ENCODE data around the gene PTGR1.
"Not testable (repeated sequence)": the region's sequence is repeated elsewhere in the genome, so short reads cannot be mapped to it uniquely, and the experiment has no call there.

The PTGR1 gene

DNA sequence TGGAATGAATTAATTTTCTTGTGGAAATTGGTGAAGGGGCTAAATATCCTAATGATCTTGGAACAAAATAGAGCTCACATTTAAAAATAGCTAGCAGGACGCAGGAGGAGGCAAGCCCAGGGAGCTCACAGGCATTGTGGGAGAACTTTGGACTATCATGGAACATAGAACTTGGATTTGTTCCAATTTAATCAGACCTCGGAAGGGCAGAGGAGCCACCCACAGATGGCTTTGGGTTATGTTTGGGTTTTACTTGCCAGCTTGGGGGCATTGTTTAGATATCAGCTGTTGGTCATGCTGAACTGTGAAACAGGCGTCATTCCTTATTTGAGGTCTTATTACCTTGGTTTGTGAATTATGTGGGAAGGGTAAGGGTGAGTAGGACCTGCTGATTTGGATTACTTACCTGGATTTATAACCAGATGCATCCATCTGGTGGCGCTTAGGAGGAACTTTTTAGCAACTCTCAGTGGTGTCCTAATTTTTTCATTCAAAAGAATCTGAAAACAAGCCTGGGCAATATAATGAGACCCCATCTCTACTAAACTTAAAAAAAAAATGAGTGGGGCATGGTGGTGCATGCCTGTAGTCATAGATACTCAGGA lies 14.1 kb upstream of the PTGR1 start:
- no peak for DNase-seq (ENCODE audit: low read depth)

GRCh38 chr9:111610845-111611244 lies 11.4 kb upstream of the PTGR1 start:
- no peak for DNase-seq (ENCODE audit: low read depth)

DNA sequence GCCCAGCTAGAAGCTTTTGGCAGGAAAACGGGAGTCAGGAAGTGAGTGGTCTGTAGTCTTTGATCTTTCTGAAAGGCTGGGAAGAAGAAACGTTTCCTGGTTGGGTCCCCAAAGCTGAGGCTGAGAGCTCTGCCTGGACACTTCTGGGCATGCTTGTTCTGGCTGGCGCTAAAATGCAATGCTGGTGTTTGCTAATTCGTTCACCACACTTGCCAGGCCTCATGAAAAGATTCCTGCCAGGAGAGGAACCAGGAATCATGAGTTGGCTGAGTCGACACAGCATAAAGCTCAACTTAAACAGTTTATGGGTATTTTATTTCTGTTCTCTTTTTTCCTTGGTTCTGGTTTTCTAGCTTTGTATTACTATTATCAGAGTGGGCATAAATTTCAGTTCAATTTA lies 10.7 kb upstream of the PTGR1 start:
- no peak for DNase-seq (ENCODE audit: low read depth)

DNA sequence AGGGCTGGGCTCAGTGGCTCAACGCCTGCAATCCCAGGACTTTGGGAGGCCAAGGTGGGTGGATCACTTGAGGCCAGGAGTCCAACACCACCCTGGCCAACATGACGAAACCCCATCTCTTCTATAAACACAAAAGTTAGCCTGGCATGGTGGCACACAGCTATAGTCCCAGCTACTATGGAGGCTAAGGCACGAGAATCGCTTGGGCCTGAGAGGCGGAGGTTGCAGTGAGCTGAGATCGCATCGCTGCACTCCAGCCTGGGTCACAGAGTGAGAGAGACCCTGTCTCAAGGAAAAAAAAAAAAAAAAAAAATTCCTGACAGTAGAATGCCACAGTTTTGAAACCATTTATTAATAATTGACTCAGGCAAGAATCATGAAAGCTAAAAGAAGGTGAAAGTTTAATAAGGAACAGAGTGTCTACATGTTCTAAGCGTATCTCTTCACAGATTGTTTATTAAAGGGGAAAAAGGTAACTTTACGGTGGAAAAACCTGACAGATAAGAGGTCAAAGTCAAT lies 5.7 kb upstream of the PTGR1 start:
- DNase-seq (ENCODE audit: low read depth), result no peak

DNA sequence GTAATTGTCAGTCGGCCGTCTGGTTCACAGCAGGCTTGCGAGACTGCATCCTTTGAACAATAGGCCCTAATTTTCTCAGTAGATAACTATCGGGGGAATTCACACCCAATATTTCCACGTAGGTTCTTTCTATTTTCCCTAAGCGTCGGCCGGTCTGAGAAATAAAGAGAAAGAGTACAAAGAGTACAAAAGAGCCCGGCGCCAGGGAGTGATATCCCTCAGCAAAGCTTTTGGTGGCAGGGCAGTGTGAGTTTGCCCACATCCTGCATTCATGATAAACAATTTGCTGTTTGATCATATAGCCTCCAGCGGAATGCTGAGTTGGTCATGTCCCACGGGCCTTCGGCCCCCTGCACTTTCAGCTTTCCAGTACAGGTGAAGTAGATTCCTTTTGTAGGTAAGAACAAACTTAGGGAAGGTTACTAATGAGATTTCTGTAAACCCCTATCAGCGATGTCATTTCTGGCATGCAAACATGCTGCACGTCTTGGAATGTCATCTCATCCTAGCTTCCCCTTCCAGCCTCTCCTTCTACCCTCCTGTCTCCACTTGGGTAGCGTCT lies 4.7 kb upstream of the PTGR1 start:
- no peak for DNase-seq (ENCODE audit: low read depth)

GRCh38 chr9:111603041-111603440 lies 3.6 kb upstream of the PTGR1 start:
- DNase-seq (ENCODE audit: low read depth), result no peak

- DNase-seq (ENCODE audit: low read depth), result no peak
Measured at GRCh38 chr9:111601237-111602018, 2.0 kb upstream of the PTGR1 start.

DNA sequence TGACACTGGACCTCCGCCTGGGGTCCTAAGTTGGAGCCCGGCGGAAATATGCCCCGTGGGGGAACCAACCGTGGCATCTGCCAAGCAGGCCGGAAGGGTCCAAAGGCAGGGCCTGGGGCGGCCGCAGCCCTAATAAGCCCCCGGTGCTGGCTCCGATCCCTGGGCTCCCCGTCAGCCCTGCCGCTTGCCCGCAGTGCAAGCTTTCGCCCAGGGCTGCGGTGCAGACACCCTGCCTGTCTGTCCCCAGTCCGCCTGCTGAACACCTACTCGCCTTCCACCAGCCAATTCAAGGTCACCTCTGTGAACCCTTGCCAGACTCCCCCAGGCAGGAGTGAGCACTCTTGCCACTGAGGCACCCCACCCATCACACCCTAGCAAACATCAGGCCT lies 502 bp upstream of the PTGR1 start:
- DNase-seq (ENCODE audit: low read depth), result no peak

GRCh38 chr9:111598733-111599091 lies 735 bp downstream of the PTGR1 start:
- no peak for DNase-seq (ENCODE audit: low read depth)

DNA sequence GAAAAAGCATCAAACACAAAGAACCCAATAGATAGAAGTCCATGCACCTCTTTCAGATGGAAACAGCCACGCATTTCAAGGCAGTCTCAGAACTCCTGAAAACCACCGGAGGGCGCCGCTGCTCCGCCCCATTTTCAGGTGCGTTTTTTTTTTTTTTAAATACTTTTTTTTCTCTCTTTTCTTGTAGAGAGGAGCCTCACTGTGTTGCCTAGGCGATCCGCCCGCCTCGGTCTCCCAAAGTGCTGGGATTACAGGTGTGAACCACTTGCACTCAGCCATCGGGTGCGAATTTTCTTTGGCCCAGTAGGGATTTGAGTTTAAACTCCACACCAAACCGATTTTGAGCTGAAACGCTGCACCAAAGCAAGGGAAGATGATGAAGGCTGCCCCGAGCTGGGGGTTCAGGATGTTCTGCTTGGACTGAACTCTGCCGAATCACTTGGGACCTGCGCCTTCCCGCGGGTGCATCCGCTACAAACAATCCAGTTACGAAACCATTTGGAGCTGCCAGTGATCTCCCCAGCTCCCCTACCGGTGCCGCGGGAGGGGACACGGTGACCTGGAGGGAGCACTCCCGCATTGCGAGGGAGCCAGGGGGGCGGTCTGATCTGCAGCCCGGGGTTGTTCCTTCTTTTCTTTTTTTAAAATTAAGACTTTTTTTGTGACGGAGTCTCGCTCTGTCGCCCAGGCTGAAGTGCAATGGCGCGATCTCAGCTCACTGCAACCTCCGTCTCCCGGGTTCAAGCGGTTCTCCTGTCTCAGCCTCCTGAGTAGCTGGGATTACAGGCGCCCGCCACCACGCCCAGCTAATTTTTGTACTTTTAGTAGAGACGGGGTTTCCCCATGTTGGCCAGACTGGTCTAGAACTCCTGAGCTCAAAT lies 1.4 kb downstream of the PTGR1 start:
- peak; percentile 19 for DNase-seq (ENCODE audit: low read depth)

DNA sequence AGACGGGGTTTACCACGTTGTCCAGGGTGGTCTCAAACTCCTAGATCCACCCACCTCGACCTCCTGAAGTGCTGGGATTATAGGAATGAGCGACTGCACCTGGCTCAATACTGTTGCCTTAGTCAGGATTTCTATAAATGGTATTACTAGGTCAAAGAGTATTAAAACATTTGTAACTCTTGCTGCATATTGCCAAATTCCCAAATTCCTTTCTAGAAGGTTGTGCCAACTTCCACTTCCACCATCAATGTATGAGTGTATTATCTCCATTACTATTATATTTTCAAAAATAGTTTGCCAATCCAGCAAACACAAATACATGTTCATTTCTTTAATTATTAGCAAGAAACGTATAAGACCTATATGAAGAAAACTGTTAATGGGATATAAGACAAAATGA lies 10.6 kb downstream of the PTGR1 start:
- no peak for DNase-seq (ENCODE audit: low read depth)

DNA sequence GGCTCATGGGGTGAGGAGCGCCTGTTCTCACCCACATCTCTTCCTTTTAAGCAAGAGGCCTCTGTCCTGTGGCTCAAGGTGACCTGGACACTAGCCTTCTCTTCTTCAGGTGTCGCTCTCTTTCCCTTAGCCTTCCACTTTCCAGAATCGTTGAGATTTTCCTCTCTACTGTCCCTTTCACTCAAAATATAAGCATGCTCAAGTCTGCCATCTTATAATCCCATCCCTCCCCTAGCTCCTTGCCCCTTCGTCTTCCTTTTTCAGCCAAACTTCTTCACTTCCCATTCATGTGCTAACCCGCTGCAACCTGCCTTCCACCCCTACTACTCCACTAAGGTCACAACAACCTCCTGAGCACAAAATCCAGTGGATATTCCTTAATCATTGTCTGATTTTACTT lies 13.1 kb downstream of the PTGR1 start:
- DNase-seq (ENCODE audit: low read depth), result no peak

DNA sequence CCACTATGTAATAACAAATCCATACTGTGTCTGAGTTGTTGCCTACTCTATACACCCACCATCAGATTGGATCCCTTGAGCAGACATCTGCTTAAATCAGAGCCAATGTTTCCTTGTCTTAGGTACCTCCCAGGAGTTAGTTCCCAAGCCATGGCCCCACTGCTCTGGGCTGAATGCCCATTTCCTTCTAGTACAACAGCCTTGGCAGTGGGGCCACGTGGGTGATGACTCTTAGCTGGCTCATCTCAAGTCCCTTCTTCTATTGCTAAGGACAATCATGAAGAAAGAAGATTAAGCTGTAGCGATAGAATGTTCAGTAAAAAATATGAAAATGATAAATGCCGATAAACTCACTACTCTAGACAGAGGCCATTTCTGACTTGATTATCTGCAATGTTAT lies 16.6 kb downstream of the PTGR1 start:
- DNase-seq (ENCODE audit: low read depth), result no peak

DNA sequence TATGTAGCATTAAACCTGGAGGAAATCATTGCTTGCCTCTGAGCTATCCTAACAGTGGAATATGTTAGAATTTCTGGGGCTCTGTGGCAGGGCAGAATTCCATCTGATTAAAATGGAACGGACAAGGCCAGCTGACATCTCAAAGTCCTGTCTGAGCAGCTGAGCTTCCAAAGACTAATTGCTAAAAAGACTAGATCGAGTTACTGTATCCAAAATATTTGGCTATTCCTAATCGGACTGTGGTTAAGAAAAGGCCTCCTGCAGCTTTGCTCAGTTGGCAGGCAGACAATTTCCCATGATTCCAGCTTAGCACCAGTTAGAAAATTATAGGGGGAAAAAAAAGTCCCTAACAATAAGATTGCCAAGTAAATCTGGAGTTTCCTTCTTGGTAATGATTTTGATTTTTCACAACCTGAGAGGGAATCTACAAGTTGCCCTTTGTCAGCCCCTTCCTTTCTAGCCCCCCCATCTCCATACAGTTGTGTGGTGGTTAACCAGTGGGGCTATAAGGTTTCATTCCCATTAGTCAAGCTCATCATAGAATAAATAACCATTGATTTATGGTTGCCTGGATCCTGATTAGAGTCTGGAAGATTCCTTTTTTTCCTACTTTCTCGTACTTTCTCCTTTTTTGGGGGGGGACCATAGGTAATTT lies 26.4 kb downstream of the PTGR1 start:
- DNase-seq (ENCODE audit: low read depth), result no peak

DNA sequence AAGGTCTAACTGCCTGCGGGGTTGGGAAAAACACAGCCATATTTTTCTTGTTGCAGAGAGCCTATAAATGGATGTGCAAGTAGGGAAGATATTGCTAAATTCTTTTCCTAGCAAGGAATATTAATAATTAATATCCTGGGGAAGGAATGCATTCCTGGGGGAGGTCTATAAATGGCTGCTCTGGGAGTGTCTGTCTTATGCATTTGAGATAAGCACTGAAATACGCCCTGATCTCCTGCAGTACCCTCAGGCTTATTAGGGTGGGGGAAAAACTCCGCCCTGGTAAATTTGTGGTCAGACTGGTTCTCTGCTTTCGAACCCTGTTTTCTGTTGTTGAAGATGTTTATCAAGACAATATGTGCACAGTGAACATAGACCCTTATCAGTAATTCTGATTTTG lies 31.3 kb downstream of the PTGR1 start:
- DNase-seq (ENCODE audit: low read depth), result not testable (repeated sequence)

DNA sequence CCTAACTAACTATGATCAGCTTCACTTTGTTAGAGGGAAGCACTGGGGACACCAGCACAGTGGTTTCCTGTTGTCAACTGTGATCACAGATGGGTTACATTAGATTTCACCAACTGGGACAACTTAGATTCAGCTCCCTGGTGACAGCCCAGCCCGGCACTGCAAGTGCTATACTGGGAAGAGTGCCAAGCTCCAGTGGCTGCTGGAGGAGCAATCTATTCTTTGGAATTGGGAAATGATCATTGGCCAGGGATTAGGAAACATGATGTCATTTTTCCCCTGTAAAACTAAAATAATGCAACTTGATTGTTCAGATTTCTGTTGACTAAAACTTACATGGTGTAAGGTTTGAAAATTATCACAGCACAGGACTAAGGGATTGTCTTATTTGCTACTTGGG lies 33.2 kb downstream of the PTGR1 start:
- no peak for DNase-seq (ENCODE audit: low read depth)

DNA sequence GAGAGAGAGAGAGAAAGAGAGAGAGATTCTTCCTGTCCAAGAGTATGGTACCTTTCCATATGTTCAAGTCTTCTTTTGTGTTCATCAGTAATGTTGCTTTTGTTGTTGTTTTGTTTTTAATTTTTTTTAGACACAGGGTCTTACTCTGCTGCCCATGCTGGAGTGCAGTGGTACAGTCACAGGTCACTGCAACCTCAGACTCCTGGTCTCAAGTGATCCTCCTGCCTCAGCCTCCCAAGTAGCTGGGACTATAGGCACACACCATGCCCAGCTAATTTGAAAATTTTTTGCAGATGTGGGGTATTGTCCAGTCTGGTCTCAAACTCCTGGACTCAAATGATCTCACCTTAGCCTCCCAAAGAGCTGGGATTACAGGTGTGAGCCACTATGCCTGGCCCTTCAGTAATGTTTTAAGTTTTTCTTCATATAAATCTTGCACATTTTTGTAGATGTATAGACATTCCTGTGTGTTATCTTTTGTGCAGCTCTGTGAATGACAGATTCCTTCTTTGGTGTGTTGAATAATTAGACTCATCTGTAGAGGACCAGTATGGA lies 38.2 kb downstream of the PTGR1 start:
- no peak for DNase-seq (ENCODE audit: low read depth)

GRCh38 chr9:111559000-111559610 lies 40.3 kb downstream of the PTGR1 start:
- no peak for DNase-seq (ENCODE audit: low read depth)

DNA sequence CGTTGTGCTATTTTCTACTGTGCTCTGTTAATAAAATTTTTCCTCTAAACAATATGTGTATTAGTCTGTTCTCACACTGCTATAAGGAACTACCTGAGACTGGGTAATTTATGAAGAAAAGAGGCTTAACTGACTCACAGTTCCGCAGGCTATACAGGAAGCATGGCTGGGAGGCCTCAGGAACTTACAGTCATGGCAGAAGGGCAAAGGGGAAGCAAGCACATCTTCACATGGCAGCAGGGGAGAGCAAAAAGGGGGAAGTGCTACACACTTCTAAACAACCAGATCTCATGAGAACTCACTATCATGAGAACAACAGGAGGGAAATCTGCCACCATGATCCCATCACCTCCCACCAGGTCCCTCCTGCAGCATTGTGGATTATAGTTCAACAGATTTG lies 44.0 kb downstream of the PTGR1 start:
- not testable (repeated sequence) for DNase-seq (ENCODE audit: low read depth)

- no peak for DNase-seq (ENCODE audit: low read depth)
Measured at GRCh38 chr9:111548623-111549022, 50.8 kb downstream of the PTGR1 start.

Measured in T-helper 22 cell (primary cell).